Left ventricle myocardium superior (tissue), 1 donor: ENCODE results near the gene INPP5K. TPM values are rescaled to one million over a fixed set of nuclear protein-coding genes. Genes with fewer than 3 reads are reported as not detected.
A peak's percentile ranks its signal among the peaks of the same experiment; 100 is the strongest.

ENCODE experiments used
- ATAC-seq: fragments of 200-7000 bp; cut with Tn5 transposase; one replicate; pipeline ENCODE4 v1.9.1; 2020; ENCODE audit warnings: mild to moderate bottlenecking, moderate library complexity
- DNase-seq: peaks from one replicate; pipeline ENCODE4 v3.0.0-alpha.2; 2020
- intact Hi-C: fragments of 100-400 bp; cut with micrococcal nuclease; formaldehyde crosslinking; loops from one replicate; pipeline ENCODE4 v1.11.0; 2022
- total RNA-seq: library from RNA; stranded (reverse); fragmentation: NEBNext Ultra II Directional; extraction: Animal tissue kit (Norgen Biotek cat#: 25700); gene quantifications from one replicate; pipeline ENCODE4 v1.2.1, GENCODE V29; 2021
- donor health status: DM: no; HTN: yes; CAD: no; lungs with severe emphysema.

Gene INPP5K
- total RNA-seq, 1 donor from 2014 or later, result 39.1 TPM

- peak; percentile 88 for DNase-seq
- ATAC-seq, result peak; percentile 50
- intact Hi-C loops, result no loop called here
These were observed 24.8 kb downstream of the INPP5K start for GRCh38 chr17:1491443-1492248.

- ATAC-seq (peak; percentile 27), DNase-seq (peak; percentile 88)
- intact Hi-C loops, result no loop called here
These were observed 25.6 kb downstream of the INPP5K start for GRCh38 chr17:1490643-1491442.

GRCh38 chr17:1488826-1489270 lies 27.6 kb downstream of the INPP5K start:
- ATAC-seq (no peak), DNase-seq (no peak)
- intact Hi-C loops, result no loop called here

- ATAC-seq, result peak; percentile 73
- intact Hi-C loops, result no loop called here
These were observed 28.2 kb downstream of the INPP5K start for GRCh38 chr17:1487939-1488825.

GRCh38 chr17:1486802-1487695 lies 29.4 kb downstream of the INPP5K start:
- intact Hi-C loops, result no loop called here
- DNase-seq, result peak; percentile 86
- peak; percentile 9 for ATAC-seq

More at GRCh38 chr17:1487939-1488825, 28.2 kb downstream of the INPP5K start:
- peak; percentile 96 for DNase-seq

GRCh38 chr17:1485423-1486376 lies 30.7 kb downstream of the INPP5K start:
- intact Hi-C loops, result no loop called here
- ATAC-seq, result peak; percentile 26
- peak; percentile 85 for DNase-seq

GRCh38 chr17:1484676-1485422 lies 31.6 kb downstream of the INPP5K start:
- intact Hi-C loops, result no loop called here
- ATAC-seq (peak; percentile 7), DNase-seq (peak; percentile 68)

- ATAC-seq, result no peak
- DNase-seq, result no peak
- intact Hi-C loops, result no loop called here
These were observed 32.3 kb downstream of the INPP5K start for GRCh38 chr17:1484060-1484535.

- peak; percentile 3 for ATAC-seq
These were observed 33.7 kb downstream of the INPP5K start for GRCh38 chr17:1482680-1483079.

GRCh38 chr17:1481736-1482135 lies 34.7 kb downstream of the INPP5K start:
- intact Hi-C loops, result no loop called here
- ATAC-seq (peak; percentile 12), DNase-seq (peak; percentile 60)

More at GRCh38 chr17:1482680-1483079, 33.7 kb downstream of the INPP5K start:
- DNase-seq, result peak; percentile 71
- intact Hi-C loops, result no loop called here

- intact Hi-C loops, result no loop called here
- ATAC-seq, result no peak
- no peak for DNase-seq
These were observed 35.5 kb downstream of the INPP5K start for GRCh38 chr17:1480747-1481465.

- intact Hi-C loops, result no loop called here
- no peak for ATAC-seq
- no peak for DNase-seq
These were observed 38.0 kb downstream of the INPP5K start for GRCh38 chr17:1478418-1478817.

- no peak for DNase-seq
- intact Hi-C loops, result no loop called here
- no peak for ATAC-seq
These were observed 41.0 kb downstream of the INPP5K start for GRCh38 chr17:1475321-1475854.

GRCh38 chr17:1474402-1475189 lies 41.8 kb downstream of the INPP5K start:
- intact Hi-C loops, result no loop called here
- ATAC-seq (no peak), DNase-seq (no peak)

- intact Hi-C loops, result no loop called here
- ATAC-seq (no peak), DNase-seq (no peak)
These were observed 42.6 kb downstream of the INPP5K start for GRCh38 chr17:1473841-1474240.
